Measurements from ENCODE around the gene MMP7. TPM values are rescaled to one million over a fixed set of nuclear protein-coding genes. Genes with fewer than 3 reads are reported as not detected.

Gene MMP7
- total RNA-seq, 2 experiments from 2014 or later, result not detected

- no peak for TF ChIP-seq CTCF (IDR thresholded peaks at IDR 0.05)
- ATAC-seq (ENCODE audit: poor library complexity) (no peak), DNase-seq (peak in 1 of 14 experiments; percentile 29)
- peaks cover 7% of the 10 kb centered on the region for H3K4me1 ChIP-seq (ENCODE audit: insufficient read depth, low read length)
- no peak overlapping the region for H3K4me3 ChIP-seq (ENCODE audit: low read length)
- H3K27ac ChIP-seq (ENCODE audit: low read depth in 1 of 2, low read length in 2 of 2), result no peak overlapping the region
- H3K4me3 Mint-ChIP-seq, result no peak overlapping the region
- no peaks in the 10 kb centered on the region for H3K27me3 Mint-ChIP-seq
- H3K4me1 Mint-ChIP-seq (ENCODE audit: low read depth), result peaks cover 45% of the 10 kb centered on the region
- peaks cover 4 to 7% of the 10 kb centered on the region in 2 experiments for H3K9me3 ChIP-seq (ENCODE audit: control insufficient read depth in 1 of 2, insufficient read depth in 1 of 2, low read length in 2 of 2)
- no peaks in the 10 kb centered on the region for H3K27me3 ChIP-seq (ENCODE audit: control insufficient read depth in 1 of 2, insufficient read depth in 2 of 2, low read length in 2 of 2)
- H3K36me3 Mint-ChIP-seq (ENCODE audit: low read depth), result no peaks in the 10 kb centered on the region
- intact Hi-C loops (cut with DNase I, micrococcal nuclease), result no loop called here
- CTCF ChIA-PET, result no interaction called here
- peaks cover 6% of the 10 kb centered on the region for H3K9me3 Mint-ChIP-seq
- no peak overlapping the region for H3K27ac Mint-ChIP-seq
- no peaks in the 10 kb centered on the region for H3K36me3 ChIP-seq (ENCODE audit: insufficient read depth, low read length)
- POLR2A ChIA-PET, result interaction anchor here (0.6 to 1.2 kb wide), 2 partner anchors 25 to 38 kb away, joined by 3 read pairs; no protein-coding TSS in a partner anchor
Observed at GRCh38 chr11:102564110-102564509, 33.6 kb upstream of the MMP7 start.

- peak overlapping the region; percentile 86 for H3K27ac Mint-ChIP-seq
- Histone ChIP-seq H3K36me3 (ENCODE audit: insufficient read depth, low read length) (no peaks in the 10 kb centered on the region), H3K4me3 (ENCODE audit: low read length) (no peak overlapping the region), H3K4me1 (ENCODE audit: insufficient read depth, low read length) (peaks cover 7% of the 10 kb centered on the region), H3K27ac (ENCODE audit: low read depth in 1 of 2, low read length in 2 of 2) (no peak overlapping the region), H3K9me3 (ENCODE audit: control insufficient read depth in 1 of 2, insufficient read depth in 1 of 2, low read length in 2 of 2) (peaks cover 0 to 4% of the 10 kb centered on the region in 2 experiments), H3K27me3 (ENCODE audit: control insufficient read depth in 1 of 2, insufficient read depth in 2 of 2, low read length in 2 of 2) (no peaks in the 10 kb centered on the region)
- H3K36me3 Mint-ChIP-seq (ENCODE audit: low read depth), result no peaks in the 10 kb centered on the region
- POLR2A ChIA-PET, result no interaction called here
- CTCF ChIA-PET, result no interaction called here
- intact Hi-C loops (cut with DNase I, micrococcal nuclease), result no loop called here
- no peaks in the 10 kb centered on the region for H3K27me3 Mint-ChIP-seq
- no peak for ATAC-seq (ENCODE audit: poor library complexity)
- no peak for TF ChIP-seq CTCF (IDR thresholded peaks at IDR 0.05)
- no peak for DNase-seq
- no peak overlapping the region for H3K4me3 Mint-ChIP-seq
- H3K9me3 Mint-ChIP-seq, result peaks cover 5% of the 10 kb centered on the region
- peaks cover 48% of the 10 kb centered on the region for H3K4me1 Mint-ChIP-seq (ENCODE audit: low read depth)
Observed at GRCh38 chr11:102561636-102562035, 31.1 kb upstream of the MMP7 start.

- H3K4me1 Mint-ChIP-seq (ENCODE audit: low read depth), result peaks cover 48% of the 10 kb centered on the region
- H3K4me3 ChIP-seq (ENCODE audit: low read length), result peak overlapping the region; percentile 21
- POLR2A ChIA-PET, result interaction anchor here (0.7 to 1.4 kb wide), 3 partner anchors 13 to 17 kb away, joined by 3 to 4 read pairs (median 3); no protein-coding TSS in a partner anchor
Observed at GRCh38 chr11:102560555-102561011, 30.0 kb upstream of the MMP7 start.

More at GRCh38 chr11:102560555-102561011, 30.0 kb upstream of the MMP7 start:
- no peaks in the 10 kb centered on the region for H3K9me3 ChIP-seq (ENCODE audit: control insufficient read depth in 1 of 2, insufficient read depth in 1 of 2, low read length in 2 of 2)
- peak overlapping the region; percentile 24 to 61 for H3K27ac ChIP-seq (ENCODE audit: low read depth in 1 of 2, low read length in 2 of 2)
- no peaks in the 10 kb centered on the region for H3K9me3 Mint-ChIP-seq
- intact Hi-C loops (cut with DNase I, micrococcal nuclease), result no loop called here
- peak overlapping the region; percentile 86 for H3K4me3 Mint-ChIP-seq
- H3K27me3 Mint-ChIP-seq, result no peaks in the 10 kb centered on the region
- peaks cover 7% of the 10 kb centered on the region for H3K4me1 ChIP-seq (ENCODE audit: insufficient read depth, low read length)
- no peak for TF ChIP-seq CTCF (IDR thresholded peaks at IDR 0.05)
- CTCF ChIA-PET, result interaction anchor here (1.0 kb wide), 1 partner anchor 16 kb away, joined by 3 read pairs; no protein-coding TSS in a partner anchor
- H3K27ac Mint-ChIP-seq, result peak overlapping the region; percentile 86
- ATAC-seq (ENCODE audit: poor library complexity), result peak; percentile 47
- peak in 3 of 14 experiments; percentile 43 to 58 (median 49) for DNase-seq
- H3K36me3 Mint-ChIP-seq (ENCODE audit: low read depth), result no peaks in the 10 kb centered on the region
- H3K36me3 ChIP-seq (ENCODE audit: insufficient read depth, low read length), result no peaks in the 10 kb centered on the region
- H3K27me3 ChIP-seq (ENCODE audit: control insufficient read depth in 1 of 2, insufficient read depth in 2 of 2, low read length in 2 of 2), result no peaks in the 10 kb centered on the region

Data from CD4-positive, alpha-beta T cell (primary cell).